ENCODE results near the gene C22orf31.

C22orf31 gene

GRCh38 chr22:29031227-29032011 lies 30.2 kb downstream of the C22orf31 start (continued):
- TF ChIP-seq PRDM10 (tag by site-specific recombination; IDR thresholded peaks at IDR 0.05) = peak; percentile 75
- TF ChIP-seq ZNF544 (tag by site-specific recombination; IDR thresholded peaks at IDR 0.05) = no peak
- TF ChIP-seq, protein P1, sequence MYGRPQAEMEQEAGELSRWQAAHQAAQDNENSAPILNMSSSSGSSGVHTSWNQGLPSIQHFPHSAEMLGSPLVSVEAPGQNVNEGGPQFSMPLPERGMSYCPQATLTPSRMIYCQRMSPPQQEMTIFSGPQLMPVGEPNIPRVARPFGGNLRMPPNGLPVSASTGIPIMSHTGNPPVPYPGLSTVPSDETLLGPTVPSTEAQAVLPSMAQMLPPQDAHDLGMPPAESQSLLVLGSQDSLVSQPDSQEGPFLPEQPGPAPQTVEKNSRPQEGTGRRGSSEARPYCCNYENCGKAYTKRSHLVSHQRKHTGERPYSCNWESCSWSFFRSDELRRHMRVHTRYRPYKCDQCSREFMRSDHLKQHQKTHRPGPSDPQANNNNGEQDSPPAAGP (tag by site-specific recombination; IDR thresholded peaks at IDR 0.05) = 0 out of 2 replicates have a peak, but pooled peaks have one; percentile 25
- TF ChIP-seq ZNF629 (tag by site-specific recombination; IDR thresholded peaks at IDR 0.05) = peak; percentile 82
- TF ChIP-seq ZNF473 (tag by site-specific recombination; IDR thresholded peaks at IDR 0.05) = no peak
- peak; percentile 8; the same call in 1 of the 2 replicates for TF ChIP-seq HIC1 (tag by site-specific recombination; IDR thresholded peaks at IDR 0.05)
- no peak for TF ChIP-seq ZNF510 (tag by site-specific recombination; IDR thresholded peaks at IDR 0.05; ENCODE audit: insufficient replicate concordance)

DNA sequence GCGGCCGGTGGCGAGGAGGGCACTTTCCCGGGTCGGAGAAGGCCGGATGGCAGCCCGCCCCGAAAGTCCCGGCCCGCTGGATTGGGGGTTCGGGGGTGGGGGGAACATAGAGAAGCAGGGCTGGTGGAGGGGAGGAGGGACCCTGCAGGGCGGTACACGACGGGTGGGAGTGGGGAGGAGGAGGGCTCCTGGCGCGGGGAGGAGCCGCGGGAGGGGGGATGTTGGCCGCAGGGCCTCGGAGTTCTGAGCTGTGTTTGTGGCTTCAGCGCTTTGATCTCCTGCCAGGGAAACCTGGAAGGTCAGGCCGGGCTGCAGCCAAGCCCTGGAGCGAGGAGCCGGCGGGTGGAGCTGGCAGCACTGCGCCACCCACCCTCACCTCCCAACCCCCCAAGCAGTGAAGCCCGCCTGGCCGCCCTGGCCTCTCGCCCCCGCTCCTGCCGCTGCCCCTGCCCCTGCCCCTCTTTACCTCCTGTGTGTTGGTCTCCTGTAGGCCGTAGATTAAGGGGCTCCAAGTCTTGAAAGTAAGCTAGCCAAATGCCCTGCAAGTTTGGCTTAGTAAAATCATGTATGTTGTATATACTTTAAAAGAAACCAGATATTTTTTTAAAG lies 30.9 kb downstream of the C22orf31 start:
- Histone ChIP-seq H3K27ac (ENCODE audit: extremely low read depth, low read depth, low read length) (peak overlapping the region; percentile 49), H3K36me3 (ENCODE audit: control insufficient read depth in 2 of 2, insufficient read depth in 1 of 2, low read length in 2 of 2) (peaks cover 0 to 4% of the 10 kb centered on the region in 2 experiments; a peak in 1 of 3 replicates), H3K4me1 (ENCODE audit: control insufficient read depth, insufficient read depth, low read length) (peaks cover 23% of the 10 kb centered on the region), H3K9me3 (ENCODE audit: control insufficient read depth, insufficient read depth, low read depth, low read length) (no peaks in the 10 kb centered on the region), H3K4me3 (ENCODE audit: low read depth, low read length) (peak overlapping the region; percentile 53)
- ChIA-PET CTCF (interaction anchor here (0.6 to 7.0 kb wide), 9 partner anchors 10 to 982 kb away, joined by 3 to 53 read pairs (median 3); partner anchors contain the start of gene KREMEN1), POLR2A (interaction anchor here (0.9 to 2.2 kb wide), 5 partner anchors 17 to 148 kb away, joined by 3 to 22 read pairs (median 3); partner anchors contain the start of gene ZNRF3)
- TF ChIP-seq ZNF37A (tag by site-specific recombination; IDR thresholded peaks at IDR 0.05) = no peak
- no peak; the same call in 1 of the 2 replicates for TF ChIP-seq ZNF660 (tag by site-specific recombination; IDR thresholded peaks at IDR 0.05)
- no peak for TF ChIP-seq ZFP3 (tag by site-specific recombination; IDR thresholded peaks at IDR 0.05; ENCODE audit: low read depth)
- no peak for TF ChIP-seq ZNF514 (tag by site-specific recombination; IDR thresholded peaks at IDR 0.05)
- no peak for TF ChIP-seq ZNF175 (tag by site-specific recombination; IDR thresholded peaks at IDR 0.05)
- no peak for TF ChIP-seq ZNF837 (tag by site-specific recombination; IDR thresholded peaks at IDR 0.05)
- peak; percentile 72 for TF ChIP-seq SP3 (tag by site-specific recombination; IDR thresholded peaks at IDR 0.05)
- TF ChIP-seq, protein P1 (tag by site-specific recombination; IDR thresholded peaks at IDR 0.05) = peak; percentile 89
- no peak for TF ChIP-seq ZNF19 (tag by site-specific recombination; IDR thresholded peaks at IDR 0.05; ENCODE audit: low read depth)
- no peak for TF ChIP-seq ZBTB1 (tag by site-specific recombination; IDR thresholded peaks at IDR 0.05)
- TF ChIP-seq, protein P2, sequence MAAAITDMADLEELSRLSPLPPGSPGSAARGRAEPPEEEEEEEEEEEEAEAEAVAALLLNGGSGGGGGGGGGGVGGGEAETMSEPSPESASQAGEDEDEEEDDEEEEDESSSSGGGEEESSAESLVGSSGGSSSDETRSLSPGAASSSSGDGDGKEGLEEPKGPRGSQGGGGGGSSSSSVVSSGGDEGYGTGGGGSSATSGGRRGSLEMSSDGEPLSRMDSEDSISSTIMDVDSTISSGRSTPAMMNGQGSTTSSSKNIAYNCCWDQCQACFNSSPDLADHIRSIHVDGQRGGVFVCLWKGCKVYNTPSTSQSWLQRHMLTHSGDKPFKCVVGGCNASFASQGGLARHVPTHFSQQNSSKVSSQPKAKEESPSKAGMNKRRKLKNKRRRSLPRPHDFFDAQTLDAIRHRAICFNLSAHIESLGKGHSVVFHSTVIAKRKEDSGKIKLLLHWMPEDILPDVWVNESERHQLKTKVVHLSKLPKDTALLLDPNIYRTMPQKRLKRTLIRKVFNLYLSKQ (tag by site-specific recombination; IDR thresholded peaks at IDR 0.05; ENCODE audit: borderline replicate concordance) = no peak
- peak; percentile 11; the same call in 1 of the 2 replicates for TF ChIP-seq MYNN (tag by site-specific recombination; IDR thresholded peaks at IDR 0.05; ENCODE audit: borderline replicate concordance)
- no peak for TF ChIP-seq HOXD13 (CRISPR knock-in tag; IDR thresholded peaks at IDR 0.05; ENCODE audit: borderline replicate concordance)
- TF ChIP-seq TSHZ1 (tag by site-specific recombination; IDR thresholded peaks at IDR 0.05; ENCODE audit: borderline replicate concordance) = peak; percentile 58; the same call in 1 of the 2 replicates
- TF ChIP-seq ZNF677 (tag by site-specific recombination; IDR thresholded peaks at IDR 0.05) = no peak
